NCI-H446 treated with DMSO at 0.1 percent for 48 hours (cell line): ENCODE results near the gene SCIN.
"Not testable (repeated sequence)": the region's sequence is repeated elsewhere in the genome, so short reads cannot be mapped to it uniquely, and the experiment has no call there.

Experiments
- DNase-seq: peaks from one replicate; lab custom pipeline; 2025; lab: John Stamatoyannopoulos, UW

The SCIN gene

GRCh38 chr7:12570534-12571461 lies at the start of gene SCIN:
Gene SCIN, plus strand, starts transcription at chr7:12570720. Its CDS starts 67 bp downstream, at chr7:12570787.
- DNase-seq = no peak

GRCh38 chr7:12524794-12525386 lies 45.6 kb upstream of the SCIN start:
- DNase-seq = peak; percentile 10

GRCh38 chr7:12526693-12527092 lies 43.8 kb upstream of the SCIN start:
- not testable (repeated sequence) for DNase-seq

GRCh38 chr7:12527670-12528069 lies 42.9 kb upstream of the SCIN start:
- DNase-seq = not testable (repeated sequence)

- DNase-seq = no peak
Measured at GRCh38 chr7:12529971-12530710, 40.4 kb upstream of the SCIN start.

- no peak for DNase-seq
Measured at GRCh38 chr7:12531784-12532183, 38.7 kb upstream of the SCIN start.

- no peak for DNase-seq
Measured at GRCh38 chr7:12534046-12534445, 36.5 kb upstream of the SCIN start.

- no peak for DNase-seq
Measured at GRCh38 chr7:12539681-12540080, 30.8 kb upstream of the SCIN start.

- no peak for DNase-seq
Measured at GRCh38 chr7:12540850-12541249, 29.7 kb upstream of the SCIN start.

GRCh38 chr7:12543586-12543985 lies 26.9 kb upstream of the SCIN start:
- no peak for DNase-seq

GRCh38 chr7:12549106-12549505 lies 21.4 kb upstream of the SCIN start:
- no peak for DNase-seq

- DNase-seq = no peak
Measured at GRCh38 chr7:12550956-12551355, 19.6 kb upstream of the SCIN start.

- no peak for DNase-seq
Measured at GRCh38 chr7:12552876-12553275, 17.6 kb upstream of the SCIN start.

- DNase-seq = no peak
Measured at GRCh38 chr7:12553416-12553815, 17.1 kb upstream of the SCIN start.

GRCh38 chr7:12554351-12554750 lies 16.2 kb upstream of the SCIN start:
- DNase-seq = no peak

- no peak for DNase-seq
Measured at GRCh38 chr7:12554872-12555271, 15.6 kb upstream of the SCIN start.

GRCh38 chr7:12555695-12556094 lies 14.8 kb upstream of the SCIN start:
- DNase-seq = not testable (repeated sequence)

- not testable (repeated sequence) for DNase-seq
Measured at GRCh38 chr7:12556139-12556792, 14.3 kb upstream of the SCIN start.

GRCh38 chr7:12557282-12557681 lies 13.2 kb upstream of the SCIN start:
- no peak for DNase-seq

- no peak for DNase-seq
Measured at GRCh38 chr7:12564996-12565764, 5.3 kb upstream of the SCIN start.

- no peak for DNase-seq
Measured at GRCh38 chr7:12565873-12566272, 4.6 kb upstream of the SCIN start.
